Chondrocyte (in vitro differentiated cells): ENCODE measurements around the gene WWOX. TPM values are rescaled to one million over a fixed set of nuclear protein-coding genes. Genes with fewer than 3 reads are reported as not detected.

Experiments used
- DNase-seq: peaks from one replicate; pipeline ENCODE4 v3.0.0; 2021; ENCODE audit warnings: mixed read lengths, low spot score
- H3K27ac Mint-ChIP-seq: one replicate; pipeline ENCODE4 v1.8.0; 2021; ENCODE audit warnings: mild to moderate bottlenecking, moderate library complexity, mixed read lengths; ENCODE audit not compliant: unreplicated experiment
- H3K27me3 Mint-ChIP-seq: 2 replicates; pipeline ENCODE4 v1.8.0; 2021; ENCODE audit warnings: low read depth, mixed read lengths
- H3K36me3 Mint-ChIP-seq: 2 replicates; pipeline ENCODE4 v1.8.0; 2021; ENCODE audit warnings: low read depth, mixed read lengths
- H3K4me1 Mint-ChIP-seq: 2 replicates; pipeline ENCODE4 v1.8.0; 2021; ENCODE audit warnings: low read depth, mild to moderate bottlenecking, mixed read lengths
- H3K4me3 Mint-ChIP-seq: one replicate; pipeline ENCODE4 v1.8.0; 2021; ENCODE audit warnings: mild to moderate bottlenecking, moderate library complexity, mixed read lengths; ENCODE audit not compliant: unreplicated experiment
- H3K9me3 Mint-ChIP-seq: 2 replicates; pipeline ENCODE4 v1.8.0; 2021; ENCODE audit warnings: low read depth, mixed read lengths
- CTCF ChIP-seq: fragments of 200-600 bp; sonication (generic); IDR thresholded peaks from 2 replicates; pipeline ENCODE4 v1.5.0; 2021; ENCODE audit warnings: antibody characterized with exemption, mild to moderate bottlenecking, moderate library complexity
- total RNA-seq: library from RNA; stranded (reverse); gene quantifications from 3 replicates; pipeline ENCODE4 v1.2.1, GENCODE V29; 2021

WWOX gene
- total RNA-seq, 1 donor from 2014 or later, result 12.1 TPM

GRCh38 chr16:78348068-78348467 lies 248.6 kb downstream of the WWOX start:
- H3K27ac Mint-ChIP-seq, result no peak overlapping the region
- no peak for DNase-seq
- H3K4me3 Mint-ChIP-seq, result no peak overlapping the region
- H3K27me3 Mint-ChIP-seq, result no peaks in the 10 kb centered on the region
- no peaks in the 10 kb centered on the region for H3K36me3 Mint-ChIP-seq
- H3K4me1 Mint-ChIP-seq, result peaks cover 3% of the 10 kb centered on the region
- peaks cover 15% of the 10 kb centered on the region for H3K9me3 Mint-ChIP-seq
- TF ChIP-seq CTCF, result no peak

DNA sequence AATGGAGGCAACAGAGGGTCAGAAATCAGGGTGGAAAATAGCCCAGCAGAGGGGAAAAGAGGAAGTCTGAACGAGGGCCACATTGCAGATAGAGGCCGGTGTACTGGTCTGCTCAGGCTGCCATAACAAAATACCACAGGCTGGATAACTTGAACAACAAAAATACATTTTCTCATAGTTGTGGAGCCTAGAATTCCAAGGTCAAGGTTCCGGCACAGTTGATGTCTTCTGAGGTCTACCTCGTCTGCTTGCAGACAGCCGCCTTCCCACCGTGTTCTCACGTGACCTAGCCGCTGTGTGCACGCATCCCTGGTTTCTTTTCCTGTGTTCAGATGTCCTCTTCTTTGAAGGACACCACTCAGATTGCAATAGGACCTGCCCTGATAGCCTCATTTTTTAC lies 249.4 kb downstream of the WWOX start:
- Mint-ChIP-seq H3K27me3 (no peaks in the 10 kb centered on the region), H3K4me3 (no peak overlapping the region), H3K9me3 (peaks cover 11% of the 10 kb centered on the region), H3K4me1 (peaks cover 3% of the 10 kb centered on the region), H3K36me3 (no peaks in the 10 kb centered on the region), H3K27ac (no peak overlapping the region)
- DNase-seq, result no peak
- no peak for TF ChIP-seq CTCF

GRCh38 chr16:78352184-78352583 lies 252.7 kb downstream of the WWOX start:
- Mint-ChIP-seq H3K4me1 (no peaks in the 10 kb centered on the region), H3K27ac (no peak overlapping the region), H3K27me3 (no peaks in the 10 kb centered on the region), H3K4me3 (no peak overlapping the region), H3K9me3 (peaks cover 11% of the 10 kb centered on the region), H3K36me3 (no peaks in the 10 kb centered on the region)
- TF ChIP-seq CTCF, result no peak
- DNase-seq, result no peak

GRCh38 chr16:78353640-78354275 lies 254.3 kb downstream of the WWOX start:
- no peak for TF ChIP-seq CTCF
- DNase-seq, result no peak
- Mint-ChIP-seq H3K36me3 (no peaks in the 10 kb centered on the region), H3K9me3 (peaks cover 11% of the 10 kb centered on the region), H3K27ac (no peak overlapping the region), H3K4me1 (no peaks in the 10 kb centered on the region), H3K27me3 (no peaks in the 10 kb centered on the region), H3K4me3 (no peak overlapping the region)

- no peak for TF ChIP-seq CTCF
- DNase-seq, result no peak
- Mint-ChIP-seq H3K9me3 (no peaks in the 10 kb centered on the region), H3K36me3 (no peaks in the 10 kb centered on the region), H3K27ac (no peak overlapping the region), H3K27me3 (no peaks in the 10 kb centered on the region), H3K4me3 (no peak overlapping the region), H3K4me1 (peaks cover 22% of the 10 kb centered on the region)
Measured at GRCh38 chr16:78362524-78363135, 263.2 kb downstream of the WWOX start.
